ENCODE data around the gene EPN2. TPM values are rescaled to one million over a fixed set of nuclear protein-coding genes. Genes with fewer than 3 reads are reported as not detected.

Gene EPN2
- total and polyA plus RNA-seq, 3 donors from 2014 or later = 60.0 to 66.5 (median 61.1) TPM

DNA sequence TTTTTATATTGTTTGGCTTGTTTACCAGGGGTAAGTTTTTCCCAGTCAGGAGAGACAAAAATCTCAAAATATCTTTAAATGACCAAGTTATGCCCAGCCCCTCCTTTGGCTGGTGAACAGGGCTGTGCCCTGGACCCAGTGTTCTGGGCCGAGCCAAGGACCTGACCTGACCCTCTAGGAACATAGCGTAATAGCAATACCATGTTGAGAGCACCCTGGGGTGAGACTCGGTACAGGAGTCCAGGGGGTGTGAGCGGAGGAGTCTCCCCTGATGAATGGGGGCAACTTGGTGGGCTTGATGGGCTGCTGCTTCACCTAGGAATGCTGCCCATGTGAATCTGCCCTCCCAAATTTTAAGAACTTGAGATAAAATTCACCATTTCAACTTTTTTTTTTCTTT is 77.9 kb downstream of the EPN2 start:
- Histone ChIP-seq H3K9me3 (no peaks in the 10 kb centered on the region), H3K4me3 (no peak overlapping the region), H3K27ac (no peak overlapping the region), H3K36me3 (ENCODE audit: low read depth, missing control alignments) (no peaks in the 10 kb centered on the region), H3K27me3 (no peaks in the 10 kb centered on the region), H3K4me1 (peaks cover 22% of the 10 kb centered on the region)
- no peak for DNase-seq
- WGBS, 2 donors = 84 to 96% methylated on average over 4 of the region's 4 CpGs
- intact Hi-C loops (cut with DNase I; ENCODE audit: low total_unique reads) = no loop called here
- TF ChIP-seq POLR2A (IDR thresholded peaks at IDR 0.05) = no peak
- TF ChIP-seq, protein P1, sequence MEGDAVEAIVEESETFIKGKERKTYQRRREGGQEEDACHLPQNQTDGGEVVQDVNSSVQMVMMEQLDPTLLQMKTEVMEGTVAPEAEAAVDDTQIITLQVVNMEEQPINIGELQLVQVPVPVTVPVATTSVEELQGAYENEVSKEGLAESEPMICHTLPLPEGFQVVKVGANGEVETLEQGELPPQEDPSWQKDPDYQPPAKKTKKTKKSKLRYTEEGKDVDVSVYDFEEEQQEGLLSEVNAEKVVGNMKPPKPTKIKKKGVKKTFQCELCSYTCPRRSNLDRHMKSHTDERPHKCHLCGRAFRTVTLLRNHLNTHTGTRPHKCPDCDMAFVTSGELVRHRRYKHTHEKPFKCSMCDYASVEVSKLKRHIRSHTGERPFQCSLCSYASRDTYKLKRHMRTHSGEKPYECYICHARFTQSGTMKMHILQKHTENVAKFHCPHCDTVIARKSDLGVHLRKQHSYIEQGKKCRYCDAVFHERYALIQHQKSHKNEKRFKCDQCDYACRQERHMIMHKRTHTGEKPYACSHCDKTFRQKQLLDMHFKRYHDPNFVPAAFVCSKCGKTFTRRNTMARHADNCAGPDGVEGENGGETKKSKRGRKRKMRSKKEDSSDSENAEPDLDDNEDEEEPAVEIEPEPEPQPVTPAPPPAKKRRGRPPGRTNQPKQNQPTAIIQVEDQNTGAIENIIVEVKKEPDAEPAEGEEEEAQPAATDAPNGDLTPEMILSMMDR (IDR thresholded peaks at IDR 0.05) = no peak

DNA sequence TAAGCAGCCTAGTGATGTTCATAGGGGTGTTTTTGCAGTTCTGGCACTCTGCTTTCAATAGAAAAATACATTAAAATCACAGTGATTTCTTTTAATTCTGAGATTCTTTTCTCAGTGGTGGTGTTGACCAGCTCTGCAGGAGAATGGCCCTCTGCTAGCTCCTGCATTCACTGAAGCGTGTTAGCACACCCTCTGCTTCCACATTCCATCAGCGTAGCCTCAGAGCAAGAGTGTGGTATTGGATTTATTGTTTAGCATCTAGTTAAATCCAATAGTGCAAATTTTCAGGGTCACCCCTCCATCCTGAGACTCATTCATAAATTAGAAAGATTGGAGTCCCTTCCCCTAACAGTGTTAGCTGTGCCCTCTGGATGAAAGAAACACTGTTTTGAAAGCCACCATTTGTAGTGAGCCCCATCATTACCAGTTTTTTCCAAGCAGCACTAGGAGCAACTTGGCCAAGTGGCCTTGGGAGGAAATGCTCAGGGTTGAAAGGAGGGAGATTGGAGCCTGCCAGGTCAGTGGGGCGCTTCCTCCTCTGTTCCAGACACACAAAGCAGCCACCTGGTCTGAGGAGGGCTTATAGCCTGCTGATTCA is 79.7 kb downstream of the EPN2 start:
- Histone ChIP-seq H3K27ac (peak overlapping the region in 1 of 2 donors; percentile 12), H3K4me1 (peaks cover 22% of the 10 kb centered on the region), H3K9me3 (no peaks in the 10 kb centered on the region), H3K27me3 (no peaks in the 10 kb centered on the region), H3K36me3 (ENCODE audit: low read depth, missing control alignments) (no peaks in the 10 kb centered on the region), H3K4me3 (no peak overlapping the region)
- whole genome bisulfite sequencing, 2 donors = 53 to 85% methylated on average over 2 to 3 of the region's 3 CpGs
- DNase-seq = no peak
- intact Hi-C loops (cut with DNase I; ENCODE audit: low total_unique reads) = no loop called here
- no peak for TF ChIP-seq POLR2A (IDR thresholded peaks at IDR 0.05)
- TF ChIP-seq, protein P1 (IDR thresholded peaks at IDR 0.05) = no peak

DNA sequence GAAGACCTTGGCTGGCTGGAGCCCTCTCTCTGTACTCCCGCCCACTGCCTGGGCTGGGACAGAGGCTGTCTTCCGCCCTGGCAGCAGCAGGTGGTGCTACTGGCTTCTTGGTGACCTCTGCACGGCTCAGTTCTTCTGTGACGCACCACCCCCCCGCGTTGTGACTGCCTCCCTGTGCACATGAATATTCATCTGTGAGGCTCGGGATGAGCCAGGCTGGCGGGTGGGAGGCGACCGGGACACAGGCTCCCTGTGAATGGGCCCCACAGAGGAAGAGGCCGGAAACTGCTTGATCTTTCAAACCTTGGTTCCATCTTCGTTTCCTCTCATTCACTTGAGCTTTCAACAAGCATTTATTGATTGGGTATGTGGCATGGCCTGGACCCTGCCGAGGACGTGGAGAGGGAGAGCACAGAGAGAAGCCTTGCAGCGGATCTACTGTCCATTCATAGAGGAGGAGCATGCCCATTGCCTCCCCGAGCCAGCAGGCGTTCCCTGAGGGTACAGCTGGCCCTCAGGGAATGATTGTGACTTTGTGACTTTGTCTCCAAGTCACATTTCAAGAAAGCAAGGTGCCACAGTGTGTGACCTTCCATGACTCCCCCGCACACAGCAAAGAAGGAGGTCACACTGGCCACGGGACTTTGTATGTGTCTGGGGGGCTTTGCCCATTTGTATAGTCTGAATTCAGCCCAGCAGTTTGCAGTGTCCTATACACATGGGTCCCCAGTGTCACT is 80.4 kb downstream of the EPN2 start:
- TF ChIP-seq, protein P1 (IDR thresholded peaks at IDR 0.05) = peak in 1 of 3 experiments; percentile 30
- no peak for TF ChIP-seq POLR2A (IDR thresholded peaks at IDR 0.05)
- DNase-seq = peak; percentile 96
- Histone ChIP-seq H3K4me1 (peaks cover 22% of the 10 kb centered on the region), H3K36me3 (ENCODE audit: low read depth, missing control alignments) (no peaks in the 10 kb centered on the region), H3K27me3 (no peaks in the 10 kb centered on the region), H3K27ac (peak overlapping the region in 1 of 2 donors; percentile 12), H3K9me3 (no peaks in the 10 kb centered on the region), H3K4me3 (no peak overlapping the region)
- 34 to 43% methylated on average over 15 to 18 of the region's 19 CpGs for WGBS, 2 donors
- intact Hi-C loops (cut with DNase I; ENCODE audit: low total_unique reads) = no loop called here

DNA sequence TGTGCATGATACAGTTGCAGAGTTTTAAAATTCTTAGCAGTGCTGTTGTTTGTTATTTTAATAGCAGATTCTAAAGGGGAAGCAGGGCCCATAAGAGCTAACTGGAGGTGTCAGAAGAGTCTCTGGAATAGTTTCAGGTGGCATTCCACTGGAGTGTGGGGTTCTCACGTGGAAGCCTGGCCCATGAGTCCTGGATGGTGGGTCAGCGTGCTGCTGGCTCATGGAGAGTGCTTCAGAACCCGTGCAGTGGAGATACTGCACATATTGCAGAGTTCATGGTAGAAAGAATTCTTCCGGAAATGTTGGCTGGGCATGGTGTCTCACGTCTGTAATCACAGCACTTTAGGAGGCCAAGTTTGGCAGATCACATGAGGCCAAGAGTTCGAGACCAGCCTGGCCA is 81.4 kb downstream of the EPN2 start:
- WGBS, 2 donors = 78 to 90% methylated on average over 6 of the region's 6 CpGs
- no peaks in the 10 kb centered on the region for H3K36me3 ChIP-seq (ENCODE audit: low read depth, missing control alignments)
- intact Hi-C loops (cut with DNase I; ENCODE audit: low total_unique reads) = no loop called here

More for the DNA sequence above, 81.4 kb downstream of the EPN2 start:
- Histone ChIP-seq H3K27ac (no peak overlapping the region), H3K27me3 (no peaks in the 10 kb centered on the region), H3K4me1 (peaks cover 17% of the 10 kb centered on the region), H3K9me3 (no peaks in the 10 kb centered on the region), H3K4me3 (no peak overlapping the region)
- DNase-seq = no peak
- TF ChIP-seq, protein P1 (IDR thresholded peaks at IDR 0.05) = no peak
- no peak for TF ChIP-seq POLR2A (IDR thresholded peaks at IDR 0.05)

Measured in testis (tissue), 3 donors.